OCI-LY7 (cell line): ENCODE results near the gene MPC2. TPM values are rescaled to one million over a fixed set of nuclear protein-coding genes. Genes with fewer than 3 reads are reported as not detected.

Experiments used
- BruUV-seq: library from RNA; stranded (reverse); fragments of 400-500 nt; replicated peaks from 2 replicates; lab custom pipeline; 2021; lab: Mats Ljungman, UMichigan
- CTCF ChIA-PET: fragments of 300-600 bp; sonication (Branson Sonifier 250); formaldehyde crosslinking; loops from one replicate; lab custom pipeline; 2022; ENCODE audit warnings: antibody characterized with exemption; ENCODE audit not compliant: unreplicated experiment; lab: Charles Lee
- POLR2A ChIA-PET: fragments of 300-600 bp; sonication (Branson Sonifier 250); formaldehyde crosslinking; loops from one replicate; lab custom pipeline; 2022; ENCODE audit warnings: antibody characterized with exemption; lab: Charles Lee
- DNase-seq: peaks from one replicate; pipeline ENCODE4 v3.0.0-alpha.2; 2015; ENCODE audit warnings: low spot score
- H2AFZ ChIP-seq: fragments of 200-600 bp; sonication (generic), shearing (Covaris generic); 2 replicates; pipeline ENCODE4 v1.6.1; 2014; ENCODE audit warnings: mild to moderate bottlenecking, antibody characterized with exemption, low read length, moderate library complexity
- H3K27ac ChIP-seq: fragments of 200-600 bp; sonication (generic); 2 replicates; pipeline ENCODE4 v1.5.1; 2014; ENCODE audit warnings: mixed run types, low read depth, mild to moderate bottlenecking, moderate library complexity, low read length, inconsistent platforms; ENCODE audit not compliant: poor library complexity, severe bottlenecking
- H3K36me3 ChIP-seq: fragments of 200-600 bp; sonication (generic); 2 replicates; pipeline ENCODE4 v1.6.1; 2014; ENCODE audit warnings: mild to moderate bottlenecking, antibody characterized with exemption, low read length, moderate library complexity, mixed read lengths; ENCODE audit not compliant: insufficient read depth
- H3K4me1 ChIP-seq: fragments of 200-600 bp; sonication (generic); 2 replicates; pipeline ENCODE4 v1.5.1; 2014; ENCODE audit warnings: mild to moderate bottlenecking, low read length; ENCODE audit not compliant: insufficient read depth, poor library complexity, severe bottlenecking
- H3K4me2 ChIP-seq: fragments of 200-600 bp; sonication (generic); 2 replicates; pipeline ENCODE4 v1.6.1; 2014; ENCODE audit warnings: mild to moderate bottlenecking, low read length
- H3K4me3 ChIP-seq: fragments of 200-600 bp; sonication (generic); 2 replicates; pipeline ENCODE4 v1.5.1; 2014; ENCODE audit warnings: mild to moderate bottlenecking, low read depth, low read length; ENCODE audit not compliant: poor library complexity, severe bottlenecking
- H3K79me2 ChIP-seq: fragments of 200-600 bp; sonication (generic); 2 replicates; pipeline ENCODE4 v1.6.1; 2016; ENCODE audit warnings: low read depth, mild to moderate bottlenecking, low read length, moderate library complexity, mixed read lengths; ENCODE audit not compliant: insufficient read depth
- H3K9me2 ChIP-seq: fragments of 200-600 bp; sonication (generic); 2 replicates; pipeline ENCODE4 v1.6.1; 2016; ENCODE audit warnings: mild to moderate bottlenecking, low read length, mixed read lengths; ENCODE audit not compliant: insufficient read depth
- H3K9me3 ChIP-seq: fragments of 200-600 bp; sonication (generic); 2 replicates; pipeline ENCODE4 v1.6.1; 2014; ENCODE audit warnings: mild to moderate bottlenecking, mixed run types, low read length, mixed read lengths
- H4K20me1 ChIP-seq: fragments of 200-600 bp; sonication (generic); 2 replicates; pipeline ENCODE4 v1.6.1; 2014; ENCODE audit warnings: mild to moderate bottlenecking, antibody characterized with exemption, low read length, moderate library complexity, mixed read lengths; ENCODE audit not compliant: insufficient read depth
- EZH2phosphoT487 ChIP-seq: fragments of 200-600 bp; sonication (generic); IDR thresholded peaks from 2 replicates; pipeline ENCODE4 v1.6.1; 2018; ENCODE audit warnings: low read depth, borderline replicate concordance, mild to moderate bottlenecking, mixed run types, antibody characterized with exemption, low read length, moderate library complexity, mixed read lengths
- intact Hi-C: fragments of 100-400 bp; cut with micrococcal nuclease; formaldehyde crosslinking; loops from one replicate; pipeline ENCODE4 v1.10.0; 2022; ENCODE audit not compliant: unreplicated experiment
- total RNA-seq, 2 experiments: library from RNA; depleted of rRNA in 1 of 2; stranded (reverse); fragments of >200 nt in 1 of 2; shearing (Covaris generic) in 1 of 2; gene quantifications; 2 replicates each; pipeline ENCODE4 v1.2.3, GENCODE V29; 2014 to 2022
- TF ChIP-seq, protein P1 (sequence below): fragments of 200-600 bp; sonication (generic); conservative IDR thresholded peaks from 2 replicates; pipeline ENCODE4 v1.5.1; 2014; ENCODE audit warnings: mild to moderate bottlenecking, antibody characterized with exemption, low read length, moderate library complexity, mixed read lengths

Gene MPC2
- total RNA-seq, 2 experiments from 2014 or later = 19.4 to 56.4 TPM

DNA sequence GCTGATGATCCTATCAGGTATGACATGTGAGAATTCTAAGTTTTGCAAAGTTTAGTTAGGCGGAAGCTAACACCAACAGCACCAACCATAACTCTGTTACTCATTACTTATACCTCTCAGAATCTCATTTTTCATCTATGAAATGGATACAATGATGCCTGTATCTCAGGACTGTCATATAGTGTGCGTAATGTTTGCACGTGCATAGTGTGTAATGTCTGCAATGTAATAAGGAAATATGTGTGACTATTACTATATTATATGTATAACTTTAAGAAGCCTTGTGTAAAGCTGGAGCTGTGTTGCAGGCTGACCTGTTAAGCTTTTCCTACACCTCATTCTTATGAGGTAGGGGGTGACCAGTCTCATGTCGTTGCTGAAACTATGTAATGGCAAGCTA is 36.0 kb downstream of the MPC2 start:
- no peak overlapping the region for H3K27ac ChIP-seq
- H3K4me1 ChIP-seq = peaks cover 11% of the 10 kb centered on the region
- H3K9me2 ChIP-seq = no peaks in the 10 kb centered on the region
- H2AFZ ChIP-seq = no peak overlapping the region
- no peak overlapping the region for H3K4me2 ChIP-seq
- H4K20me1 ChIP-seq = no peaks in the 10 kb centered on the region
- H3K9me3 ChIP-seq = no peaks in the 10 kb centered on the region
- POLR2A ChIA-PET = interaction anchor here (0.8 kb wide), 1 partner anchor 21 kb away, joined by 3 read pairs; no protein-coding TSS in a partner anchor
- CTCF ChIA-PET = no interaction called here
- intact Hi-C loops = loop anchor here (5.0 kb wide), 1 partner anchor 181 kb away; no protein-coding TSS in a partner anchor
- H3K36me3 ChIP-seq = no peaks in the 10 kb centered on the region
- no peaks in the 10 kb centered on the region for H3K79me2 ChIP-seq
- H3K4me3 ChIP-seq = no peak overlapping the region
- TF ChIP-seq, protein P1, sequence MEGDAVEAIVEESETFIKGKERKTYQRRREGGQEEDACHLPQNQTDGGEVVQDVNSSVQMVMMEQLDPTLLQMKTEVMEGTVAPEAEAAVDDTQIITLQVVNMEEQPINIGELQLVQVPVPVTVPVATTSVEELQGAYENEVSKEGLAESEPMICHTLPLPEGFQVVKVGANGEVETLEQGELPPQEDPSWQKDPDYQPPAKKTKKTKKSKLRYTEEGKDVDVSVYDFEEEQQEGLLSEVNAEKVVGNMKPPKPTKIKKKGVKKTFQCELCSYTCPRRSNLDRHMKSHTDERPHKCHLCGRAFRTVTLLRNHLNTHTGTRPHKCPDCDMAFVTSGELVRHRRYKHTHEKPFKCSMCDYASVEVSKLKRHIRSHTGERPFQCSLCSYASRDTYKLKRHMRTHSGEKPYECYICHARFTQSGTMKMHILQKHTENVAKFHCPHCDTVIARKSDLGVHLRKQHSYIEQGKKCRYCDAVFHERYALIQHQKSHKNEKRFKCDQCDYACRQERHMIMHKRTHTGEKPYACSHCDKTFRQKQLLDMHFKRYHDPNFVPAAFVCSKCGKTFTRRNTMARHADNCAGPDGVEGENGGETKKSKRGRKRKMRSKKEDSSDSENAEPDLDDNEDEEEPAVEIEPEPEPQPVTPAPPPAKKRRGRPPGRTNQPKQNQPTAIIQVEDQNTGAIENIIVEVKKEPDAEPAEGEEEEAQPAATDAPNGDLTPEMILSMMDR = no peak
- TF ChIP-seq EZH2phosphoT487 = no peak
- no TSS peak for BruUV-seq
- no peak for DNase-seq

DNA sequence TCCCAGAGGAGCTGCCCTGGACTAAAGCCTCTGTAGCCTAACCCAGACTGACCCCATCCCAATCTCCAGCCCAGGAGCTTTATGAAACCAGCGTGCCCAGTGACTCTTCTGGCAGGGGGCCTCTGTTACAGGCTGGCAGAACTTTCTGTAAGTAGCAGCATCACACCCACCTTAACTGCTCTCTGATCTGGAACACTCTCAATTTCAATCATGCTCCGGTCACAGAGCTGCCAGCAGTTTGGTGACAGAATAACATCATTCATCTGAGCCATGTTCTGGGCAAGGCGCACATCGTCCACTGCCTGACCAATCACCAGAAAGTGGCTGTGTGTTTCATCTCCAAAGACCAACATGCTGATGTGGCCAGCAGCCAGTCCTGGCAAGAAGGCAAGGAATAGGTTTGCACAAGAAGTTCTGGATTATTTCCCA is 37.6 kb downstream of the MPC2 start:
- Histone ChIP-seq H3K9me3 (no peaks in the 10 kb centered on the region), H4K20me1 (no peaks in the 10 kb centered on the region), H3K36me3 (no peaks in the 10 kb centered on the region), H3K4me3 (no peak overlapping the region), H3K4me1 (peaks cover 11% of the 10 kb centered on the region), H3K27ac (no peak overlapping the region), H3K4me2 (no peak overlapping the region), H3K79me2 (no peaks in the 10 kb centered on the region), H3K9me2 (no peaks in the 10 kb centered on the region), H2AFZ (no peak overlapping the region)
- CTCF ChIA-PET = no interaction called here
- no peak for TF ChIP-seq EZH2phosphoT487
- TF ChIP-seq, protein P1 = no peak
- intact Hi-C loops = no loop called here
- POLR2A ChIA-PET = interaction anchor here (0.7 kb wide), 1 partner anchor 97 kb away, joined by 3 read pairs; no protein-coding TSS in a partner anchor
- no peak for DNase-seq
- BruUV-seq = no TSS peak

DNA sequence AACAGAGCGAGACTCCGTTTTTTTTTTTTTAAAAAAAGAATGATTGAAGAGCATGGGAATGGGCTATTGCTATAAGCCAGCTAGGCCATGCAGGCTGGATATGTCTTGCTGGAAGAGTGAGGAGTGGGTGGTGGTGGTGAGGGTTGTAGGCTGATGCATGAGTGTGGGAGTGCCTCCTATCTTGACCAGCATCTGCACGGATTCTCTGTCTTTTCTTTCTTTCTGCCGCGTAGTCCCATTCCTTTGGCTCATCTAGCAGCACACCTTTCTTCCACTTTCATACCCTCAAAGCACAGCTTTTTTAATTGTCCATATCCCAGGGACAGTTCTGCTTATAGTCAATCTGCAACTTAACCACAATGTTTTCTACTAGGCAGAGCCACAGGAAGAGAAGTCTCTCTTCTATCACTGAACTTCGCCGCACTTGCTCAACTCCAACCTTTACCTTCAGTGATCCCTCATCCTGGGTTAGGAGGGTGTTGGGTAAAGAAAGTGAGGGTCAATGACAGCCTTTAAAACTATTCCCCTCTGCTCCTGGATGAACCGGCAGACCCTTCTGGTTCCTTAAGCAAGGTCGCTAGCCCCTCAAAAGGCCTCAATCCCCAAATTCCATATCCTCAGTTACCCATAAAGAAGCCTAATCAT is 38.2 kb downstream of the MPC2 start:
- Histone ChIP-seq H3K4me2 (no peak overlapping the region), H3K27ac (no peak overlapping the region), H3K9me2 (no peaks in the 10 kb centered on the region), H2AFZ (no peak overlapping the region), H3K79me2 (no peaks in the 10 kb centered on the region), H3K4me3 (no peak overlapping the region), H4K20me1 (no peaks in the 10 kb centered on the region), H3K36me3 (no peaks in the 10 kb centered on the region), H3K9me3 (no peaks in the 10 kb centered on the region), H3K4me1 (peaks cover 11% of the 10 kb centered on the region)
- no TSS peak for BruUV-seq
- CTCF ChIA-PET = no interaction called here
- no peak for DNase-seq
- intact Hi-C loops = no loop called here
- POLR2A ChIA-PET = interaction anchor here (0.7 kb wide), 2 partner anchors 97 to 152 kb away, joined by 3 read pairs; no protein-coding TSS in a partner anchor
- TF ChIP-seq, protein P1 = no peak
- TF ChIP-seq EZH2phosphoT487 = no peak
